UCSD-AML1 (cell line): ENCODE measurements around the gene POLR3GL.

Source experiments
- DNase-seq: peaks from one replicate; lab custom pipeline; 2025; ENCODE audit not compliant: unreplicated experiment; lab: John Stamatoyannopoulos, UW

POLR3GL gene

DNA sequence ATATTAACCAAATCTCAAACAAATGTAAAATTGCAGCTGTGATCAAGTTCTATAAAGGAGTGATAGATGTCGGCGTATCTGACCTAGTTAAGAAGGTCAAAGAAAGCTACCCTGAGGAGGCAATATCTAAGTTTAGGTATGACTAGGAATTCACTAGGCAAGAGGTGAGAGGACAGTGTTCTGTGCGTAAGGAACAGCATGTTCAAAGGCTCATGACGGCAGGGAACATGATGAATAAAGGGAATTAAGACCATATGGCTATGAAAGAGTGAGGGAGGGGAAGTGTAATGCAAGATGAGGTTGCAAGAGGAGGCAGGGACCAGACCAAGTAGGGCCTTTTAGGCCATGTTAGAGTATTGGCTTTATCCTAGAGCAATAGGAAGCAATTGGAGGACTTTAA is 15.3 kb upstream of the POLR3GL start:
- DNase-seq: no peak

- no peak for DNase-seq
Observed at GRCh38 chr1:145951526-145951925, 13.0 kb upstream of the POLR3GL start.

DNA sequence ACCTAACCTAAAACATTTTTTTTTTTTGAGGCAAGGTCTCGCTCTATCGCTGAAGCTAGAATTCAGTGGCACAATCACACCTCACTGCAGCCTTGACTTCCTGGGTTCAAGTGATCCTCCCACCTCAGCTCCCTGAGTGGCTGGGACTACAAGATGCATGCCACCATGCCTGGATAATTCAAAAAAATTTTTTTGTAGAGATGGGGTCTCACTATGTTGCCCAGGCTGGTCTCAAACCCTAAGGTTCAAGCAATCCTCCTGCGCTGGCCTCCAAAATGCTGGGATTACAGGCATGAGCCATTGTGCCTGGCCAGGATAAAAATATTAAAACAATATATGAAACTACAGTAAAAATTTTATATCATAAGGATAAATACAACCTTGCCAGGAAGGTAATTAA is 11.6 kb upstream of the POLR3GL start:
- DNase-seq: no peak

DNA sequence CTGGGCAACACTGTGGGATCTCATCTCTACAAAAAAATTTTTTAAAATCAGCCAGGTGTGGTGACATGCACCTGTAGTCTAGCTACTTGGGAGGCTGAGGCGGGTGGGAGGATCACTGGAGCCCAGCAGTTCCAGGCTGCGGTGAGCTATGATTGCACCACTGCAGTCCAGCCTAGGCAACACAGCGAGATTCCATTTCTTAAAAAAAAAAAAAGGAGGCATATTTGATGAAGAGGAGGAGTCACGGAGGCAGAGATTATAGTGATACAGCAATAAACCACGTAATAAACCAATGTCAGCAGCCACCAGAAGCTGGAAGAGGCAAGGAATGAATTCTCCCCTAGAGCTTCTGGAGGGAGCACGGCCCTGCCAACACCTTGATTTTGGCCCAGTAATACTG is 10.6 kb upstream of the POLR3GL start:
- no peak for DNase-seq

GRCh38 chr1:145955436-145955835 is 9.1 kb upstream of the POLR3GL start:
- no peak for DNase-seq

DNA sequence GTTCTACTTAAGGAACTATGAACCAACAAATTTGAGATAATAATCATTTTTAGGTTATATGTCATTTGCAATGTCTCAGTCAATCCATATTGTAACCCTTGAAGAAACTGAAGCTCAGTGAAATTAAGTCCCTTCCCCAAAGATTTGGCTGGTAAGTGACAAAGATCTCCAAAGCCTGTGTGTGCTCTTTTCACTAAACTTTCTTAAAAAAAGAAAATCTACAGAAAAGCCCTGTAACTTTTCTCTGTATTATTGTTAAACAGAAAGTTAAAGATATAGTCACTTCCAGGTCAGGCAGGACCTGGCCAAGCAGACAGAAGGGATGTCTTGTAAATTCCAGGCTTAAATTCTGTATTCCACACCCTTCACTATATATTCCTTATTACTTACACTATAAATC is 8.1 kb upstream of the POLR3GL start:
- DNase-seq: no peak

- no peak for DNase-seq
Observed at GRCh38 chr1:145956781-145957442, 7.6 kb upstream of the POLR3GL start.

DNA sequence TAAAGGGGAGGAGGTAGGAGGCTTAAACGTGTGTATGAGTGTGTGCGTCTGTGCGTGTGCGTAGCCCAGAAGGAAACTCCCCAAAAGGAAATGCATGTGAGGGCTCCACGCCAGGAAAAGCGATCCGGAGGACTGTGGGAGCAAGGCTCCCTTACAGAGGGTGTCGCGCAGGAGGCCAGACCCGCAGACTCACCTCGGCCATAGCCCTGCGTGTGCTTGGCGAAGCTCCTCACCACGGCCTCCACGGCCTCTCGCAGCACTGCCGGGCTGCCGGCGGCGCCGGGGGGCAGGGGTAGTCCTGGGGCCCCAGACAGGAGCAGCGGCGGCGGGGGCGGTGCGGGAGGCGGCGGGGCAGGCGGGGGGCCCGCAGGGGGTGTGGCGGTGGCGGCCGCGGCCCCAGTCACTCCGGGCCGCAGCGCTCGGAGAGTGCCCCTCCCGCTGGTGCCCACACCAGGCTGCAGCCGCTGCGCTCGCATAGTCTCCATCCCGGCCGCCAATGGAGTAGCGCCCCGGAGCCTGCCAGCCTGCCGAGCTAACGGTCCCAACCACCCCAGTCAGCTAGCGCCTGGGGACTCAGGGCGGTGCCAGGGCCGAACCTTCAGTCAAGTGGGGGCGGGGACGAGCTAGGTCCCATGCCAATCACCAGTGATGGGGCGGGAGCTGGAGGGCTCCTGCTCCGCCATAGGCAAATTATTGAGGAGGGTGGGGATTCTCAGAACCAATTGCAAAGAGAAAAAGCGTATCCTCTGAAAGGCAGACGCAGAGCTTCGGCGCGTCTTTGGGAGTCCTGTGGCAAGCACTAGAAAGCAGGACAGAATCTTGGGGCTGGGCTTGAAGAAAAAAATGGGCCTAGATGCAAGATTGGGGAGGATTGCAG is 6.8 kb upstream of the POLR3GL start, which contains the start of gene LIX1L:
LIX1L (minus strand) TSS at position 575 of the 877 bp plus-strand sequence; CDS start at position 485, 90 bp downstream.
- peak; percentile 94 for DNase-seq

DNA sequence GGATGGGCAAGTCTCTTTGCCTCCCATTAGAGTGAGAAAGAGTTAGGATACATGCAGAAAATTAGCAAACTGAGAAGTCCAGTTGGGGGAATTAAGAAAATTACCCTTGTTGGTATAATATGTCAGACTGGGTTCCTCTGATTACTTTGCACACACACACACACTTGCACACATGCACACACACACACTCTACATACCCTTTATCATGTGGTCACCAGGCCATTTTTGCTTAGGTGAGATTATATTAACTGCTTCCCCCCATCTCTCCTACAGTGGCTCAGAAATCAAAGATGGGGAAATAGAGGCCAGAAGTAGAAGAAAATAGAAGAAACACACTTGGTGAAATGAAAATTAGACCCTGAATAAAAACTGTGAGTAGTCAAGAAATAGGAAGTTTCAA is 5.8 kb upstream of the POLR3GL start:
- no peak for DNase-seq

DNA sequence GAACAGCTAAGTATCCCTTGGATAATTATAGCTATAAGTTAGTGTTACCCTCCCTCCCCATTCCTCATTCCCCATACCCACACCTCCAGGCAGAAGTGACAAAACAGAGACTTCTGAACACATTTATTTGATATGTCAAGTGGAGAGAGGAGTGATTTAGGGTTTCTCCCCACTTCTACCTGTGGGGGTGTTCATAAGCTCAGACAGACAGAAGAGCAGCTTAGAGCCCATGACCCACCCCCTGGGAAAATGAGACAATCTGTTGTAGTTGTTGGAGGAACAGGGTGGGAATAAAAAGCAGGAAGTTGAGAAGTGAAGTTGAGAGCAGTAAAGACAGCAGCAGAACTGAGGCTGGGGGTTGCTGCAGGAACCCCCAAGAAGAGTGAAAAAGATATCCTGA is 5.2 kb upstream of the POLR3GL start:
- DNase-seq: no peak

- DNase-seq: no peak
Observed at GRCh38 chr1:145959957-145960467, 4.5 kb upstream of the POLR3GL start.

DNA sequence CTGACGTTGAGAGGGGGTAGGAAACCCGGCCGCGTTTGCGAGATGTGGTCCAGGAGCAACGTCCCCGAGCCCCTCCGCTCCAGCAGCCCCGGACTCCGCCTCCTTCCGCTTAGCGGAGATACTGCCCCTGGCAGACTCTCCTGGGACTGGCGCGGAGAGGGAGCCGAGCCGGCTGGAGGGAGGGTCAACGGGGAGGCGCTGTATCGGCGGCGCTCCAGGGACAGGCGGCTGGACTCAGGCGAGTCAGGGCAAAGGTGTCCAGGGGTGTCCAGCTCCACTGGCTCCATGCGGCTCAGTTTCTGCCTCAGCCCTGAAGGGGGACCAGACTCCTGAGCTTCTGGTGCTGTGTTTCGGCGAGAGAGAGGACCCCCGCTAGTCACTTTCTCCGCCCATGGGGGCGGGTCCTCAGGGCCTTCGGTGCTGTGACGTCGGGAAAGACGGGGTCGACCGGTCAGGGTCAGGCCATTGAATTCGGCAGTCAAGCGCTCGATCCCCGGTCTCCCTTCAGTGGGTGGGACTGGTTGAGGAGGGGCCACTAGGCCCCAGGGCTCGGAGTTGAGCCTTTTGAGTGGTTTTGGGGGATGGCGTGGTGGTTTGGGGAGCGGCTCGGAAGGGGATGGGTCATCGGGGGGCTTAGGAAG is 3.9 kb upstream of the POLR3GL start:
- DNase-seq: peak; percentile 86

DNA sequence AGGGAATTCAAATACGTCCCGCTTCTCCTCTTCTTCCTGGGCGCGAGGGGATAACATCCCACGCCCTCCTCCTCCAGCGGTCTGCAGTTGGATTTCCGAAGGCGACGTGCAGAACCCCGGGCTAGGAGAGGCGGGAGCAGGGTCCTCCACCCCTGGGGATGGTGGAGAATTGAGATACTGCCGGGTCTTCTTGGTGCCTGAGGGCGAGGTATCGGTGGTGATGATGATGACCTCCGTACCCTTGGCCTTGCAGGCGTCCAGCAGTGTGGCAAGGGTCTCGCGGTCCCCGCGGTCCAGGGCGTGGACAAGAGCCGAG is 3.4 kb upstream of the POLR3GL start:
- DNase-seq: no peak

DNA sequence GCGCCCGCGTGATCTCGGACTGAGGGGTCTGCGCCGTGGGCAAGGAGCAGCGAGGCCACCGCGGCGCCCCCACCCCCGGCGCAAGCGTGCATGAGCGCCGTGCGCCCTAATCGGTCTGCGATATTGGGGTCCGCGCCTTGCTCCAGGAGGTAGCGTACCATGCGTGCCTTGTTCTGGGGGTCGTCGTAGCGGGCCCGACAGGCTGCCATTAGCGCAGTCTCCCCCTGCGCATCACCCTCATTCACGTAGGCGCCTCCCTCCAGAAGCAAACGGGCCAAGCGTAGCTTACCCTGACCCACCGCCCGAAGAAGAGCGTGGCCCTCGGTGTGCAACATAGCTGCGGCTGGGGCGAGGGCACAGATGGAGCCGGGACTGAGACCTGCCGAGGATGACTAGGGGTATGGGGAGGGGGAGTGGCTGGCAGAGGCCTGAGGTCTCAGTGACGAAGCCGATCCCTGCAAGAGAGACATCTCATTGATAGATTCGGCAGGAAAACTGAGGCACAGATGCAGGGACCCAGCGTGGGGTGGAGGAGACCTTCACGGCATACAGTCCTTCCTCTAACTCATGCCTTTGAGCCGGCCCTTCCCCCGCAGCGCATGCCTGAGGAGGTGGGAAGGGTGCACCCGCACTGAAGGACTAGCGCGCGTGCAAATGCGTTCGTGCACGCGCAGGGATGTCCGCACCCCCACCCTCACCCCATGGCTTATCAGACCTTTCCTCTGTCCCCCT is 2.9 kb upstream of the POLR3GL start:
- peak; percentile 19 for DNase-seq

DNA sequence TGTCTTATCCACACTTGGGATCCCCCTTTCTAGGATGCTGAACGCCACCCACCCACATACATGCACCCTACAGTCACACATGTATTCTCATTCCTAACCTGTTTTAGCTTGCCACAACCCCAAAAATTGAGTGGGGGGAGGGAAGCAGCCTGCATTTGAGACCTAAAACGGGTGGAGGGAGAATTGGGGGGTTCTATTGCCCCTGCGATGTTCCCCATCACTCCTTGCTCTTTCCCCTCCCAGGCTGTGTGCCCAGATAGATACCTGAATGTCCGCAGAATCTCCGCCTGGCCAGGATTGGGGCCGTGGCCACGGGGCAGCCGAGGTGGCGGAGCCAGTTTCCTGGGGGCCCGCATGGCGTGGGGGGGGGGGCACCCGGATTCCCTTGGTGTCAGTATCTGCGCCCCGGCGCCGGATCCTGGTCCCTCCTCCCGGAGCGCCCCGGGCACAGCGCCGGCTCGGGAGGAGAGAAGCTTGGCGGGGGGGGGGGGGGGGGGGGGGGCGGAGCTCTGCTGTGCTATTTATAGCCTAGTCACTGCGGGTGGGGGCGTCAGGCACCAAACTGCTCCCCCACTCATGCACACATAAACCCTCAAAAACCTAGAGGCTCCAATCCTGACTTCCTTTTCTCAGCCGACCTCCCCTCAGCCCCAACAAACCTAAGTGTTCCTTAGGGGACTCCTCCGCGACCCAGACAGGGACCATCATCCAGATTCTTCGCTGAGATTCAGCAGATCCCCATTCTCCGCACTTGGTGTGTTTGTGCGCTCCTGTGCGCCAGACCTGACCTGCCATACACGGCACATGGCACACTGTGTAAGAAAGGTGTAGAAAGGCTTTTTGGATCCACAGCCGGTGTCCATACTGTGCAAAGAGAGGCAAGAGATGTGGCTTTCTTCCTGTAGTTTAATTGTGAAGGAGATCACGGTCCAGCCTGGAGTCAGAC is 2.1 kb upstream of the POLR3GL start:
- DNase-seq: no peak

- no peak for DNase-seq
Observed at GRCh38 chr1:145963265-145964019, 1.0 kb upstream of the POLR3GL start.

DNA sequence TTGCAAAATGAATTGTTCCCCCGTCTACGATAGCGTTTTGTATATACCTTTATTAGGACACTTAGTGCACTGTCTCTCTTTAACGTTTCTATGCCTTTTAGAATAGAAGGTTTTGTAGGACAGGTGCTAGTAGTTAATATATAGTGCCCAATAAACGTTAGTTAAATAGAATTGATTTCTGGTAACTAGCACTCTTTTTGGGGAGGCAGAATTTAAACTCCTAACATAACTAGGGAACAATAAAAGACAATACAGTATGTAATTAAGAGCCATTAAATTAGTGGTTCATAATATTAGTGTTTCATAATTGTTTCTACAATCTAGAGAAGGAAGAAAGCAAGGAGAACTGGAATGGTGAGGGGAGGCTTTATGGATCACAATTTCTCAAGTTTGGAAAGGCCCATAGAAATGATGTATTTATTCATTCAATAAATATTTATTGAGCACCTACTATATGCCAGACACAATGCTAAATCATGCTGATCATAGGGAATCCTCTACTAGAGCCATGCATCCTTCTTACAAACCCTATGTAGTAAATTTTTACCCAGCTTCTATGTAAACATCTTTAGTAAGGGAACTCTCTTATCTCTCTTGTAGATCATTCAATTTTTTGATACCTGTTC is 742 bp downstream of the POLR3GL start:
- no peak for DNase-seq

- DNase-seq: no peak
Observed at GRCh38 chr1:145967288-145967687, 2.8 kb downstream of the POLR3GL start.

DNA sequence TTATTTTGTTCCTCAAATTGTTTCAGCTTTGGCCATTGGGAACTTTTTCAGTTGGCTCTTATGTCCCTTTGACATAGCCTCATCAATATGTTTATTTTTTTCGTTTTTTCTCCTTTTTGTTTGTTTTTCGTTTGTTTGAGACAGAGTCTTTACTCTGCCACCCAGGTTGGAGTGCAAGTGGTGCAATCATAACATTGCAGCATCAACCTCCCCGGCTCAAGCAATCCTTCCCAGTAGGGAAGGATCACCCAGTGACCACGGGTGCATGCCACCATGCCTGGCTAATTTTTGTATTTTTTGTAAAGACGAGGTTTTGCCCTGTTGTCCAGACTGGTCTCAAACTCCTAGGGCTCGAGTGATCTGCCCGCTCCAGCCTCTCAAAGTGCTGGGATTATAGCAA is 8.1 kb downstream of the POLR3GL start:
- DNase-seq: no peak
